Measurements from ENCODE around the gene CRTC2.

CRTC2 gene

DNA sequence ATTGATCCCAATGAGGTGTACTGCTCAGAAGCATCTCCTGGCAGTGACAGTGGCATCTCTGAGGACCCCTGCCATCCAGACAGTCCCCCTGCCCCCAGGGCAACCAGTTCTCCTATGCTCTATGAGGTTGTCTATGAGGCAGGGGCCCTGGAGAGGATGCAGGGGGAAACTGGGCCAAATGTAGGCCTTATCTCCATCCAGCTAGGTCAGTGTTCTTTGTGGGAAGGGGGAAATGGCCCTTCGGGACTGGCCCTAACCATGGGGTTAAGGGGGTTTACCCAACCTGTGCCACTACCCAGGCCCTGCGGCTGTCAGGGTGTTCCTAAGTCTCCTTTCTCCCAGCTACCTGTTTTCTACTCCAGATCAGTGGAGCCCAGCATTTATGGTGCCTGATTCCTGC lies 10.6 kb upstream of the CRTC2 start:
- DNase-seq (ENCODE audit: low read depth), result no peak
- TF ChIP-seq, protein P1, sequence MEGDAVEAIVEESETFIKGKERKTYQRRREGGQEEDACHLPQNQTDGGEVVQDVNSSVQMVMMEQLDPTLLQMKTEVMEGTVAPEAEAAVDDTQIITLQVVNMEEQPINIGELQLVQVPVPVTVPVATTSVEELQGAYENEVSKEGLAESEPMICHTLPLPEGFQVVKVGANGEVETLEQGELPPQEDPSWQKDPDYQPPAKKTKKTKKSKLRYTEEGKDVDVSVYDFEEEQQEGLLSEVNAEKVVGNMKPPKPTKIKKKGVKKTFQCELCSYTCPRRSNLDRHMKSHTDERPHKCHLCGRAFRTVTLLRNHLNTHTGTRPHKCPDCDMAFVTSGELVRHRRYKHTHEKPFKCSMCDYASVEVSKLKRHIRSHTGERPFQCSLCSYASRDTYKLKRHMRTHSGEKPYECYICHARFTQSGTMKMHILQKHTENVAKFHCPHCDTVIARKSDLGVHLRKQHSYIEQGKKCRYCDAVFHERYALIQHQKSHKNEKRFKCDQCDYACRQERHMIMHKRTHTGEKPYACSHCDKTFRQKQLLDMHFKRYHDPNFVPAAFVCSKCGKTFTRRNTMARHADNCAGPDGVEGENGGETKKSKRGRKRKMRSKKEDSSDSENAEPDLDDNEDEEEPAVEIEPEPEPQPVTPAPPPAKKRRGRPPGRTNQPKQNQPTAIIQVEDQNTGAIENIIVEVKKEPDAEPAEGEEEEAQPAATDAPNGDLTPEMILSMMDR (IDR thresholded peaks at IDR 0.05; ENCODE audit: insufficient read depth, low read depth, low read length, missing control alignments), result no peak
- no peak overlapping the region for H3K4me3 ChIP-seq (ENCODE audit: low read length)

DNA sequence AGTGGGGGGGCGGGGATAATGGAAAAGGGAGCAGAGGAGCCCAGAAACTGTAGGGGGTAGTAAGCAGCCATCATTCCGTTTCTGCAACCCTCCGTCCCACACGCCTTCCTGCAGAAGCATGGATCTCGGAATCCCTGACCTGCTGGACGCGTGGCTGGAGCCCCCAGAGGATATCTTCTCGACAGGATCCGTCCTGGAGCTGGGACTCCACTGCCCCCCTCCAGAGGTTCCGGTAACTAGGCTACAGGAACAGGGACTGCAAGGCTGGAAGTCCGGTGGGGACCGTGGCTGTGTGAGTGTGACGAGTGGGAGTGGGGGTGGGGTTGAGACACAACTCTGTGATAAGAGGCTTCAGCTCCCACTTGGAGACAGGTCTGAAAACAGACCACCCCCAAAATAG lies 10.0 kb upstream of the CRTC2 start:
- peak overlapping the region; percentile 75 for H3K4me3 ChIP-seq (ENCODE audit: low read length)
- DNase-seq (ENCODE audit: low read depth), result no peak
- TF ChIP-seq, protein P1 (IDR thresholded peaks at IDR 0.05; ENCODE audit: insufficient read depth, low read depth, low read length, missing control alignments), result no peak

GRCh38 chr1:153968000-153968363 lies 9.6 kb upstream of the CRTC2 start:
- TF ChIP-seq, protein P1 (IDR thresholded peaks at IDR 0.05; ENCODE audit: insufficient read depth, low read depth, low read length, missing control alignments), result no peak
- peak; percentile 38 for DNase-seq (ENCODE audit: low read depth)
- H3K4me3 ChIP-seq (ENCODE audit: low read length), result peak overlapping the region; percentile 75

DNA sequence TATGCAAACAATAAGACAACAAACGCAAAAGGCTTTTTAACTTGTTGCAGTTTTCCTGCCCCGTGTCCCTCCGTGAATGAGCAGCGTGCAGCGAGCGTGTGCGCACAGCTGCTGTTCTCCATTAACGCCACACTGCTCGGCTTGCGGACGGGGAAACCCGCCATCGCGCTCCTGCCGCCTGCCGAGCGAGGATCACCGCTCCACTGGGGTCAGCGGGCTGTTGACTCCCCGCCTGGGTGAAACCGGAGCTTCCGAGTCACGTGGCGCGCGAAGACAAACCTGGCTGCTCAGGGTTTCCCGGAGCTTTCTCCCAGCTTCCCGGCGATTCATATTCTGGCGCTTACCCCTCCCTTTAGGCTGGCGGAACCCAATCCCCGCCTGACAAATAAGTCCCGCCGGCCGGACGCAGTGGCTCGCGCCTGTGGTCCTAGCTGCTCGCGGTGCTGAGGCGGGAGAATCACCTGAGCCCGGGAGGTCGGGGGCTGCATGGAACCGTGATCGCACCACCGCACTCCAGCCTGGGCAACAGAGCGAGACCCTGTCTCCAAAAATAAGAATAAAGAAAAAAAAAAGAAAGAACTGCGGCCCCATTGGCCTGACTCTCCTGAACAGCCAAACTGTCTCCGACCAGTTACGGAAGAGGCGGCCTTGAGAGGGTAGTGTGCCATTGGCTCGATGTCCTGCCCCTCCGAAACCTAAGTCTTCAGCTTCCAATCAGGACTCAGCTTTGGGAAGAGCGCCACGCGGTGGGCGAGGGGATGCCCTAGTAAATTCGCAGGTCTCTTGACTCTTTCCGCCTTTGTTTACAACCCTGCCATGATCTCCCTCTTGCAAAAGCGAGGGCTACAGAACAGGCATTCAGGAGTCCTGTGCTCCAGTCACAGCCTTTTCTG lies 8.9 kb upstream of the CRTC2 start, which contains the start of gene CREB3L4:
Gene CREB3L4 (plus strand): TSS at position 796 of the 893 bp plus-strand sequence. CDS start 624 bp downstream, outside the sequence.
- peak; percentile 98 for DNase-seq (ENCODE audit: low read depth)
- TF ChIP-seq, protein P1 (IDR thresholded peaks at IDR 0.05; ENCODE audit: insufficient read depth, low read depth, low read length, missing control alignments), result peak; percentile 39
- H3K4me3 ChIP-seq (ENCODE audit: low read length), result peak within 1 kb of the TSS; percentile 75

DNA sequence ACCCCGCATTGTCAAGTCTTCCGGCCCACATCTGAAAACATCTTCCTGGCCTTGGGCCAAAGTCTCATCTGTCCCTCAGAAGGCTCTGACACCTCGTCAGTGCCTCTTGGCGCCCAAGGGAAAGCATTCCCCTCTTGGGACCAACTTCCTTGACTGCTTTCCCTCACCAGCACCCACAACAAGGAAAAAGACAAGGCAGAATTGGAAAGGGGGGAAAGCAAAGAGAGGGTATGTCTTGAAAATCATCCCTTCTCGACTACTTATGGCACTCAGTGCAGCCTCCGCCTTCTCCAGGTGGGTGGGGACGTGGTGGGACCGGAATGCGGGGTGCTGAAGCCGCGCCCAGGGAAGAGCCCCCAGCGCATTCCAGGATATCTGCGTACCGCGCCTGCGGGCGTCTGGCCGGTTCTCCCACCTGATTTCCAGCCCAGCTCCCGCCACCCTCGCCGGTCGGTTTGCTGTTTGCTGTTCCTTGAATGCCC lies 5.5 kb upstream of the CRTC2 start:
- peak overlapping the region; percentile 51 for H3K4me3 ChIP-seq (ENCODE audit: low read length)
- TF ChIP-seq, protein P1 (IDR thresholded peaks at IDR 0.05; ENCODE audit: insufficient read depth, low read depth, low read length, missing control alignments), result no peak
- peak; percentile 91 for DNase-seq (ENCODE audit: low read depth)

DNA sequence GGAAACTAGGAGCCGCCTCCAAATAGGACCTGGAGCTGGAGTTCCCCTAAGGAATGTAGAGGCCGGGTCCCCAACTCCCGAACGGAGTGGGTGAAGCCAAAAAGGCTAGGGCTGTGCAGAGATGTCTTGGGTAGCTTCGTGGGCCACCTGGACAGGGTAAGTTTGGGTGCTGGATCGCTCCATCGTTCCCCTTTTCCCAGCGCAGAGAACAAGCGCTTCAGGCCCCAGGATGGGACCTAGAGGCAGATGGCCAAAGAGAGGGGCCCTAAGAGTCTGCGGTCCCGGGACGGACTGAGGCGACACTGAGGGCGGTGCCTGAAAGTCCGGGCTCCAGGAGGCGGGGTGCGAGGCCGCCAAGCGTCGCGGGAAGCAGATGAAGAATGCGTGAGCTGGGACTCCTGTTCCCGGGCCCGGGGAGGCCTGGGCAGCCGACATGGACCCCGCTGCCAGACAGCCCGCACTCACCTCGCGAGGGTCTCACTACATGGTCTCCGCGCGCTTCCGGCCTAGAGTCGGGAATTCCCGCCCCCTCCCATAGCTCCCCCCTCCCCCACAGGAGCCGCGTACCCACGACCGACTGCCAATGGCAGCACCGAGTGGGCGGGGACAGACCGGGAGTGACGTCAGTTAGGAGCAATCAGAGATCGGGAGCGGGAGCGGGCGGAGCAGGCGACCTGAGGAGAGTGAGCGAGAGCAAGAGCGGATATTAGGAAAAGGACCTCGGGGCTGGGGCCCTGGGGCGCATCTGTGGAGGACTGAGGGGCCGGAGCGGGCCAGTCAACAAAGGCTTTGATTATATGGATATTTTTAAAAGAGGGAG lies 4.8 kb upstream of the CRTC2 start, which contains the start of gene SLC39A1:
Gene SLC39A1 (minus strand): TSS at position 508 of the 820 bp plus-strand sequence. CDS start 822 bp downstream, outside the sequence.
- TF ChIP-seq, protein P1 (IDR thresholded peaks at IDR 0.05; ENCODE audit: insufficient read depth, low read depth, low read length, missing control alignments), result no peak
- DNase-seq (ENCODE audit: low read depth), result peak; percentile 98
- peak within 1 kb of the TSS; percentile 51 for H3K4me3 ChIP-seq (ENCODE audit: low read length)

Data from epithelial cell of esophagus (primary cell).